ENCODE results near the gene CDHR3. TPM values are rescaled to one million over a fixed set of nuclear protein-coding genes. Genes with fewer than 3 reads are reported as not detected.

CDHR3 gene
- total and polyA plus RNA-seq, 5 donors from 2014 or later, result 5.6 to 38.2 (median 8.5) TPM

DNA sequence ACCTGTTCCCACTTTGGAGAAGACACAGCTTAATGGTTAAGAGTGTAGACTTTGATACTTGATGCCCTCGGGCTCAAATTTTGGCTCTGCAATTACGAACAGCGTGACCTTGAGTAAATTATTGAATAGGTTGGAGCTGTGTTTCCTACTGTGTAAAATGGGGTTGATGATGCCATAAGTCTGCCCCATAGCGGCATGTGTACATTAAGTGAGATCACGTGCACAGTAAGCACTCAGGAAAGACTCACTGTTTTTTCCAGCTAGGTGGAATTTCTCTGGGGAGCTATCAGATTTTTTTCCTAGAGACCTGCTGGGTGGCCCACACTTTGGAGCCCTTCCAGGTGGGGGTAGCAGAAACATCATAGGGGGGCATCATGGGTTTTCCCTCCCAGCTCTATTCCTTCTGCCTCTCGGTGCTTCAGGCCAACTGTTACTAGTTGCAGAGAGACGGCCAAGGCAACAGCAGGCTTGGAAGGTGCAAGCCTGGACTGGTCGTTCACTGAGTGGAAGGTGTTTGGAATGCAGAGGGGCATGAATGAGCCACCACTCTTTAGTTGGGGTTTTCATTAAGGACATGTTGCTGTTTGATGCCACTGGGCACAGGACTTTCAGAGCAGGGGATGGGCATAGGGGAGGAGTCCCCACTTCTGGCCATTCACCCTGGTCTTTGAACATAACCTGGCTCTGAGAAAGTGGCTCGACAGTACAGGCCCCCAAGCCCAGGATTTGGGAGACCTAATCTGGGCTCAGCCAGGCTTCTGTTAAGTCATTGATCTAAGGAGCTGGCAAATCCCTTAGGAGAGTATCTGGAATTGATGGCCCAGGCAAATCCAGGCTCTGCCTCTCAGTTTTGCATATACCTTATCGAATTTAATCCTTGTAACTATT, 85.0 kb downstream of the CDHR3 start:
- peaks cover 39% of the 10 kb centered on the region for H3K27me3 Mint-ChIP-seq
- no peaks in the 10 kb centered on the region for H3K9me3 ChIP-seq (ENCODE audit: control insufficient read depth in 2 of 2, low read length in 2 of 2)
- H3K27ac Mint-ChIP-seq, result no peak overlapping the region
- peaks cover 3% of the 10 kb centered on the region for H3K27me3 ChIP-seq (ENCODE audit: control insufficient read depth, insufficient read depth, low read length)
- no peaks in the 10 kb centered on the region for H3K36me3 Mint-ChIP-seq
- no peaks in the 10 kb centered on the region for H3K4me1 ChIP-seq (ENCODE audit: control insufficient read depth, insufficient read depth, low read length, poor library complexity, severe bottlenecking)
- no peak overlapping the region for H3K4me3 Mint-ChIP-seq
- H3K4me3 ChIP-seq (ENCODE audit: low read depth, low read length), result no peak overlapping the region
- H3K27ac ChIP-seq (ENCODE audit: insufficient read depth, low read length, poor library complexity, severe bottlenecking), result no peak overlapping the region
- ATAC-seq (ENCODE audit: low read depth in 2 of 2), result no peak
- H3K36me3 ChIP-seq (ENCODE audit: control insufficient read depth, insufficient read depth, low read length), result no peaks in the 10 kb centered on the region
- H3K4me1 Mint-ChIP-seq, result no peaks in the 10 kb centered on the region
- H3K9me3 Mint-ChIP-seq, result peaks cover 0 to 2% (median 0%) of the 10 kb centered on the region in 7 donors
- DNase-seq, result no peak

DNA sequence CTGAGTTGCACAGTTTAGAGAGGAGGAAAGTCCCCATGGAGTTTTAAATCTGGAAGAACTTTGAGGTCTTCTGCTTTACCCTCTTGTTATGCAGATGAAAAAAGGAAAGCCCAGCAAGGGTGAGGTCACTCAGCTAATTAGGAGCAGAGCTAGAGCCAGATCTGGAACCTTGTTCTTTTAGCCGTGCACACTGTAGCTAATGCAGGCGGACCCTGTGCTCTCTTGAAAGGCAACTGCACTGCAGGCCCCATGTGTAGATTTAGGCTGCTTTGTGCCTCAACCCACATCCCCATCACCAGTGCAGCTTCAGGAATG, 85.6 kb downstream of the CDHR3 start:
- Histone ChIP-seq H3K4me1 (ENCODE audit: control insufficient read depth, insufficient read depth, low read length, poor library complexity, severe bottlenecking) (no peaks in the 10 kb centered on the region), H3K27me3 (ENCODE audit: control insufficient read depth, insufficient read depth, low read length) (peaks cover 3% of the 10 kb centered on the region), H3K4me3 (ENCODE audit: low read depth, low read length) (no peak overlapping the region), H3K36me3 (ENCODE audit: control insufficient read depth, insufficient read depth, low read length) (no peaks in the 10 kb centered on the region), H3K27ac (ENCODE audit: insufficient read depth, low read length, poor library complexity, severe bottlenecking) (no peak overlapping the region), H3K9me3 (ENCODE audit: control insufficient read depth in 2 of 2, low read length in 2 of 2) (no peaks in the 10 kb centered on the region)
- Mint-ChIP-seq H3K27me3 (peaks cover 39% of the 10 kb centered on the region), H3K9me3 (peaks cover 0 to 2% (median 0%) of the 10 kb centered on the region in 7 donors), H3K4me1 (no peaks in the 10 kb centered on the region), H3K27ac (no peak overlapping the region), H3K36me3 (no peaks in the 10 kb centered on the region), H3K4me3 (no peak overlapping the region)
- no peak for ATAC-seq (ENCODE audit: low read depth in 2 of 2)
- DNase-seq, result no peak

DNA sequence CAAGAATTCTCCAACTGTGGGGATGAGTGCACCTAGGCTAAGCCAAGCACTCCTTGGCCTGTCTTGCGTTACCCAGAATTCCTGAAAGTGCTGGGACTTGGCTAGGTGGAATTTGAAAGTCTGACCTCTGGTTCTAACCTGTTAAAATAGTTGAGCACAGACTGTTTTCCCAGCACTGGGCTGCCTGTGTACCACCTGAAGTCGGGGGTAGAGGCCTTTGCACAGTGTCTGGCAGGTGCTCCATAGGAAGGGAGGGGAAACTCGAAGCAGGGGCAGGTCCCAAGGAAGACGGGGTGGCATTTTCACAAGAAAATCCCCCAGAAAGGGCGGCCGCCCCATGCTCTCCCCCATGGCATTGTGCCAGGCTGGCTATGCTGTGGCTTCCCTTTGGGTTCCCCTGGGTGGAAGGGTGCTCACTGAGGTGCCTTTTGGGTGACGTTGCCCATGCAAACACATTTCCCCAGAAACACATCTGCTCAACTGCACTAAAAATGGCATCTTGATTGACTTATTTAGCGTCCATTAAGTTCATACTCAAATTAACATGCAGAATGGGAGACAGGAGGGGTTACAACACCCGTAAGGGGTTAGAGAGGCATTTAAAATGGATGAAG, 86.2 kb downstream of the CDHR3 start:
- Histone ChIP-seq H3K36me3 (ENCODE audit: control insufficient read depth, insufficient read depth, low read length) (no peaks in the 10 kb centered on the region), H3K27me3 (ENCODE audit: control insufficient read depth, insufficient read depth, low read length) (peaks cover 3% of the 10 kb centered on the region), H3K4me3 (ENCODE audit: low read depth, low read length) (no peak overlapping the region), H3K27ac (ENCODE audit: insufficient read depth, low read length, poor library complexity, severe bottlenecking) (no peak overlapping the region), H3K4me1 (ENCODE audit: control insufficient read depth, insufficient read depth, low read length, poor library complexity, severe bottlenecking) (no peaks in the 10 kb centered on the region), H3K9me3 (ENCODE audit: control insufficient read depth in 2 of 2, low read length in 2 of 2) (no peaks in the 10 kb centered on the region)
- no peaks in the 10 kb centered on the region for H3K4me1 Mint-ChIP-seq
- H3K27ac Mint-ChIP-seq, result no peak overlapping the region
- DNase-seq (no peak), ATAC-seq (ENCODE audit: low read depth in 2 of 2) (no peak)
- no peaks in the 10 kb centered on the region for H3K36me3 Mint-ChIP-seq
- H3K27me3 Mint-ChIP-seq, result peaks cover 36% of the 10 kb centered on the region
- peaks cover 0 to 2% (median 0%) of the 10 kb centered on the region in 7 donors for H3K9me3 Mint-ChIP-seq
- no peak overlapping the region for H3K4me3 Mint-ChIP-seq

- ATAC-seq (ENCODE audit: low read depth in 2 of 2) (no peak), DNase-seq (no peak)
- Histone ChIP-seq H3K9me3 (ENCODE audit: control insufficient read depth in 2 of 2, low read length in 2 of 2) (no peaks in the 10 kb centered on the region), H3K27ac (ENCODE audit: insufficient read depth, low read length, poor library complexity, severe bottlenecking) (no peak overlapping the region), H3K27me3 (ENCODE audit: control insufficient read depth, insufficient read depth, low read length) (no peaks in the 10 kb centered on the region), H3K4me1 (ENCODE audit: control insufficient read depth, insufficient read depth, low read length, poor library complexity, severe bottlenecking) (no peaks in the 10 kb centered on the region), H3K36me3 (ENCODE audit: control insufficient read depth, insufficient read depth, low read length) (no peaks in the 10 kb centered on the region), H3K4me3 (ENCODE audit: low read depth, low read length) (no peak overlapping the region)
- Mint-ChIP-seq H3K4me1 (no peaks in the 10 kb centered on the region), H3K9me3 (peaks cover 0 to 2% (median 0%) of the 10 kb centered on the region in 7 donors), H3K27ac (no peak overlapping the region), H3K27me3 (peaks cover 26% of the 10 kb centered on the region), H3K4me3 (no peak overlapping the region), H3K36me3 (no peaks in the 10 kb centered on the region)
Measured at GRCh38 chr7:106050002-106050745, 87.1 kb downstream of the CDHR3 start.

DNA sequence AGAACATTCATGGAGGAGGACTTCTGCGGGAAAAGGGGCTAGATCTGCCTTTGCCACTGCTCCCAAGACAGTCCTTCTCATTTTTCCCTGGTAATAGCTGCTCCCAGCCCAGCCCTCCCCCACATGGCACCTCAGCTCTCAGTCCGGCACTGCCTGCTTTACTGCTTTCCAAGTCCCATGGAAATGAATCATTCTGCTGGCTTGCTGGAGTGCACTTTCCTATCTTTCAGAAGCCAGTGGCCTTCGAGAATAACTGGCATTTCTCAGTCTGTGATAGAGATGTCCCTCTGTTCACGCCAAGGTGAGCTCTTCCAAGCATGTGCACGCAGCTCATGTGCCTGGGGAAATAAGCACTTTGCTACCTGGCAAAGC, 87.7 kb downstream of the CDHR3 start:
- no peaks in the 10 kb centered on the region for H3K4me1 Mint-ChIP-seq
- H3K9me3 ChIP-seq (ENCODE audit: control insufficient read depth in 2 of 2, low read length in 2 of 2), result no peaks in the 10 kb centered on the region
- peaks cover 22% of the 10 kb centered on the region for H3K27me3 Mint-ChIP-seq
- ATAC-seq (ENCODE audit: low read depth in 2 of 2) (no peak), DNase-seq (no peak)
- H3K27me3 ChIP-seq (ENCODE audit: control insufficient read depth, insufficient read depth, low read length), result no peaks in the 10 kb centered on the region
- H3K4me1 ChIP-seq (ENCODE audit: control insufficient read depth, insufficient read depth, low read length, poor library complexity, severe bottlenecking), result no peaks in the 10 kb centered on the region
- H3K27ac ChIP-seq (ENCODE audit: insufficient read depth, low read length, poor library complexity, severe bottlenecking), result no peak overlapping the region
- H3K27ac Mint-ChIP-seq, result no peak overlapping the region
- no peaks in the 10 kb centered on the region for H3K36me3 Mint-ChIP-seq
- H3K36me3 ChIP-seq (ENCODE audit: control insufficient read depth, insufficient read depth, low read length), result no peaks in the 10 kb centered on the region
- no peak overlapping the region for H3K4me3 Mint-ChIP-seq
- no peak overlapping the region for H3K4me3 ChIP-seq (ENCODE audit: low read depth, low read length)
- peaks cover 0 to 2% (median 0%) of the 10 kb centered on the region in 7 donors for H3K9me3 Mint-ChIP-seq

DNA sequence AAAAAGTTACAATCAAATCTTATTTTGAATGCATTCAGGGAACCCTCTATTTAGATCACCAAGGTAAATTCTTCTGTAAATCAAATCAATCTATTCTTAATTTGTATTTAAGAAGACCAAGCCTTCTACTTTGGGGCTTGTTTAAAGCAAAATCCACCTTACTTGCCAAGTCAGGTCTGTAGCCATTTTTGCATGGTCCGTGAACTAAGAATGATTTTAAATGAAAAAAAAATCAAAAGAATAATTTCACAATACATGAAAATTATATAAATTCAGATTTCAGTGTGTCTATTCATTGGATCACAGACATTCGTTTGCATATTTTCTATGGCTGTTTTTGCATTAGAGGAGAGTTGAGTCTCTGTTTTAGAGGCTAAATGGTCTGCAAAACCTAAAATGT, 89.6 kb downstream of the CDHR3 start:
- Mint-ChIP-seq H3K27ac (no peak overlapping the region), H3K4me1 (peaks cover 0 to 10% (median 5%) of the 10 kb centered on the region in 4 donors), H3K4me3 (no peak overlapping the region), H3K36me3 (no peaks in the 10 kb centered on the region), H3K9me3 (no peaks in the 10 kb centered on the region), H3K27me3 (peaks cover 23% of the 10 kb centered on the region)
- ATAC-seq (ENCODE audit: low read depth in 2 of 2) (no peak), DNase-seq (no peak)
- Histone ChIP-seq H3K27me3 (ENCODE audit: control insufficient read depth, insufficient read depth, low read length) (no peaks in the 10 kb centered on the region), H3K36me3 (ENCODE audit: control insufficient read depth, insufficient read depth, low read length) (no peaks in the 10 kb centered on the region), H3K4me1 (ENCODE audit: control insufficient read depth, insufficient read depth, low read length, poor library complexity, severe bottlenecking) (peaks cover under 1% of the 10 kb centered on the region), H3K27ac (ENCODE audit: insufficient read depth, low read length, poor library complexity, severe bottlenecking) (no peak overlapping the region), H3K4me3 (ENCODE audit: low read depth, low read length) (no peak overlapping the region), H3K9me3 (ENCODE audit: control insufficient read depth in 2 of 2, low read length in 2 of 2) (no peaks in the 10 kb centered on the region)

DNA sequence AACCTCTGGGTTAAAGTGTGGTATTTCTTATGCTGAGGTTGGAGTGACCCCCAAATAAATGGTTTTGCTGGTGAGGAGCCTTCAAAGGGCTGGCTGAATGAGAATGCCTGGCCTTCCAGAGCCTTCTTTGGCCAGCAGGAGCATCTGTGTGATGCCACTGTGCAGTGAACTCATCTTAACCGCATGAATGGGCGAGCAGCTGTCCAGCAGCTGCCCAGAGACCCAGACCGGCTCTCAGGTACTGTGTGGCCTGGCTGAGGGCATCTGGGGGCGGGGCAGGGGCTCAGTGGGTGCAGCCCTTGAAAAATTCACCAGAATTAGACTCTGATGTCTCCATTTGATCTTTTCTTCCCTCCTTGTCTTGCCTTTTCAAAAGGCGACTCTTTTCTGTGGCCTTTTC, 90.0 kb downstream of the CDHR3 start:
- Mint-ChIP-seq H3K4me3 (no peak overlapping the region), H3K4me1 (peaks cover 0 to 15% (median 9%) of the 10 kb centered on the region in 4 donors), H3K27me3 (peaks cover 23% of the 10 kb centered on the region), H3K36me3 (no peaks in the 10 kb centered on the region), H3K27ac (no peak overlapping the region), H3K9me3 (no peaks in the 10 kb centered on the region)
- no peaks in the 10 kb centered on the region for H3K9me3 ChIP-seq (ENCODE audit: control insufficient read depth in 2 of 2, low read length in 2 of 2)
- no peak overlapping the region for H3K27ac ChIP-seq (ENCODE audit: insufficient read depth, low read length, poor library complexity, severe bottlenecking)
- H3K4me3 ChIP-seq (ENCODE audit: low read depth, low read length), result no peak overlapping the region
- no peaks in the 10 kb centered on the region for H3K27me3 ChIP-seq (ENCODE audit: control insufficient read depth, insufficient read depth, low read length)
- H3K36me3 ChIP-seq (ENCODE audit: control insufficient read depth, insufficient read depth, low read length), result no peaks in the 10 kb centered on the region
- peaks cover 4% of the 10 kb centered on the region for H3K4me1 ChIP-seq (ENCODE audit: control insufficient read depth, insufficient read depth, low read length, poor library complexity, severe bottlenecking)
- ATAC-seq (ENCODE audit: low read depth in 2 of 2) (no peak), DNase-seq (no peak)
